ENCODE data around the gene SIGLEC12. TPM values are rescaled to one million over a fixed set of nuclear protein-coding genes. Genes with fewer than 3 reads are reported as not detected.
"Not testable (repeated sequence)": the region's sequence is repeated elsewhere in the genome, so short reads cannot be mapped to it uniquely, and the experiment has no call there.

The SIGLEC12 gene
- total RNA-seq, 1 donor from 2014 or later: not detected

GRCh38 chr19:51448411-51449016 is 53.1 kb downstream of the SIGLEC12 start:
- Histone ChIP-seq H3K27me3 (no peaks in the 10 kb centered on the region), H3K4me2 (no peak overlapping the region), H3K36me3 (no peaks in the 10 kb centered on the region), H3K79me2 (ENCODE audit: low read depth) (no peaks in the 10 kb centered on the region), H2AFZ (replicated peaks) (no peak overlapping the region), H3K27ac (no peak overlapping the region), H4K20me1 (ENCODE audit: low read depth) (no peaks in the 10 kb centered on the region), H3F3A (ENCODE audit: low read depth) (no peaks in the 10 kb centered on the region), H3K9me3 (ENCODE audit: low read depth) (no peaks in the 10 kb centered on the region), H3K4me3 (no peak overlapping the region), H3K9ac (no peak overlapping the region), H3K4me1 (no peaks in the 10 kb centered on the region)
- TF ChIP-seq EZH2 (IDR thresholded peaks at IDR 0.05): no peak
- no peak for TF ChIP-seq CTCF (IDR thresholded peaks at IDR 0.05)
- TF ChIP-seq EZH2phosphoT487 (IDR thresholded peaks at IDR 0.05): no peak
- Mint-ChIP-seq H3K4me1 (no peaks in the 10 kb centered on the region), H3K27ac (no peak overlapping the region), H3K36me3 (no peaks in the 10 kb centered on the region), H3K4me3 (no peak overlapping the region), H3K27me3 (ENCODE audit: insufficient read depth, low read depth) (peaks cover 12% of the 10 kb centered on the region), H3K9me3 (no peaks in the 10 kb centered on the region)
- DNase-seq (ENCODE audit: low spot score): no peak

- no peaks in the 10 kb centered on the region for H3K9me3 Mint-ChIP-seq
- no peaks in the 10 kb centered on the region for H3F3A ChIP-seq (ENCODE audit: low read depth)
These were observed 53.6 kb downstream of the SIGLEC12 start for GRCh38 chr19:51448011-51448410.

GRCh38 chr19:51447510-51447909 is 54.1 kb downstream of the SIGLEC12 start:
- not testable (repeated sequence) for H3K9ac ChIP-seq; H3K4me2 ChIP-seq; H3K36me3 ChIP-seq; H3K4me1 Mint-ChIP-seq; H3K79me2 ChIP-seq (ENCODE audit: low read depth); H3K4me3 Mint-ChIP-seq; H3K27ac Mint-ChIP-seq; H4K20me1 ChIP-seq (ENCODE audit: low read depth); H3K4me1 ChIP-seq; H3K27ac ChIP-seq; H3K27me3 ChIP-seq; DNase-seq (ENCODE audit: low spot score); H3K9me3 Mint-ChIP-seq; H2AFZ ChIP-seq (replicated peaks); H3F3A ChIP-seq (ENCODE audit: low read depth); H3K36me3 Mint-ChIP-seq; H3K9me3 ChIP-seq (ENCODE audit: low read depth); H3K4me3 ChIP-seq
- H3K27me3 Mint-ChIP-seq (ENCODE audit: insufficient read depth, low read depth): peaks cover 10% of the 10 kb centered on the region

More at GRCh38 chr19:51448011-51448410, 53.6 kb downstream of the SIGLEC12 start:
- Histone ChIP-seq H3K27me3 (no peaks in the 10 kb centered on the region), H4K20me1 (ENCODE audit: low read depth) (no peaks in the 10 kb centered on the region), H3K4me1 (no peaks in the 10 kb centered on the region), H3K9ac (no peak overlapping the region), H3K9me3 (ENCODE audit: low read depth) (no peaks in the 10 kb centered on the region), H3K4me3 (no peak overlapping the region), H3K79me2 (ENCODE audit: low read depth) (no peaks in the 10 kb centered on the region), H3K4me2 (no peak overlapping the region), H3K36me3 (no peaks in the 10 kb centered on the region), H2AFZ (replicated peaks) (no peak overlapping the region), H3K27ac (no peak overlapping the region)
- Mint-ChIP-seq H3K4me3 (no peak overlapping the region), H3K4me1 (no peaks in the 10 kb centered on the region), H3K27ac (no peak overlapping the region), H3K36me3 (no peaks in the 10 kb centered on the region), H3K27me3 (ENCODE audit: insufficient read depth, low read depth) (peaks cover 10% of the 10 kb centered on the region)
- DNase-seq (ENCODE audit: low spot score): no peak
- TF ChIP-seq EZH2phosphoT487 (IDR thresholded peaks at IDR 0.05): no peak
- no peak for TF ChIP-seq CTCF (IDR thresholded peaks at IDR 0.05)
- TF ChIP-seq EZH2 (IDR thresholded peaks at IDR 0.05): no peak
